ENCODE measurements around the gene CHAT.
"Not testable (repeated sequence)": the region's sequence is repeated elsewhere in the genome, so short reads cannot be mapped to it uniquely, and the experiment has no call there.

Gene CHAT

DNA sequence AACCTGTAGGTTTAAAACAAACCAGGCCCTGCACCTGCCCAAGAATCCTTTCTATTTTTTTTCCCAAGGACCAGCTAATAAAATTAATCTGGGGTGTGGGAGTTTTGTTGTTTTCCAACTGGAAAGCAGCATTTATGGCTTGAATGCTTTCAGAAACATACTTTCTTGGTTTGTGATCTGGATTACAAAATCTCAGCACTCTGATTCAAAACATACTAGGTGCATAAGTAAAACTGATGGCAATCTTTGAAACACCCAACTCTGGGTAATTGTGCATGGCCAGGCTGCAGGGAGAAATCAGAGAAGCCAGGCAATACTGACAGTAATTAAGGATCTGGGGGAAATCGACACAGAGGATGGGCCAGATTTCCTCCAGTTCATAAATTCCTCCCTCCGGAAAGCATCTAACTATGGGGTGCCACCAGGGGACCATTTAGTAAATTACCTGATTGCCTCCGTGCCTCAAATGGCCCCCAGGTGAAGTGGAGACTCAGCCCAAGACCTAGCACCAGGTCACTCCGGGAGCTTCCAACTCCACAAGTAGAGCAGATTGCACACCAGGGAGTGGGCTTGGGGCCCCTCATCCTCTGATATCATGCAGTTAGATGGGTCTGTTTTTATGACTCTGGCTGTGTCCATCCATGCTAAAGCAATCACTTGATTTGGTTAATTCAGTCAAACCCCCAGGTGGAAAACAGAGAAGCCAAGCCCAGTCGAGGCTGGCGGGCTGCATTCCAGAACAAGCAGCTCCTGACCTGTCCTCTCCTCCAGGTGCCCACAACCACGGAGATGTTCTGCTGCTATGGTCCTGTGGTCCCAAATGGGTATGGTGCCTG is 50.4 kb downstream of the CHAT start:
- no peak for DNase-seq
- H3K4me1 ChIP-seq (ENCODE audit: control insufficient read depth, insufficient read depth, low read length, poor library complexity, severe bottlenecking): no peaks in the 10 kb centered on the region

DNA sequence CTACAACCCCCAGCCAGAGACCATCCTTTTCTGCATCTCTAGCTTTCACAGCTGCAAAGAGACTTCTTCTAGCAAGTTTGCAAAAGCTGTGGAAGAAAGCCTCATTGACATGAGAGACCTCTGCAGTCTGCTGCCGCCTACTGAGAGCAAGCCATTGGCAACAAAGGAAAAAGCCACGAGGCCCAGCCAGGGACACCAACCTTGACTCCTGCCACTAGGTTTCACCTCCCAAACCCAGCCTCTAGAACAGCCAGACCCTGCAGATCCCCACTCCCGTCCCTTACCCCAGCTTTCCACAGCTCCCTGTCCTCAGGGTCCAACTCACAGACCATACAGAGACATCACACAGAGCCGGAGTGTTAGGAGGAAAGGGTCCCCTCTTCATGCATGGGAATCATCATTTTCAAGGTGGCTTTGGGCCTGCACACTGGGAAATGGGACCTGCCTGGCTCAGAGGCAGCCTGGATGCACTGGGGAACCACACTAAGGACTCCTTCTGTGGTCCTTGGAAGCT is 51.1 kb downstream of the CHAT start:
- Histone ChIP-seq H3K27me3 (replicated peaks; ENCODE audit: control insufficient read depth, insufficient read depth, low read length, poor library complexity, severe bottlenecking) (peaks cover 4% of the 10 kb centered on the region), H3K36me3 (ENCODE audit: control insufficient read depth, insufficient read depth, low read length) (no peaks in the 10 kb centered on the region), H3K27ac (ENCODE audit: insufficient read depth, low read length, poor library complexity, severe bottlenecking) (no peak overlapping the region)

More for the DNA sequence above, 50.4 kb downstream of the CHAT start:
- peaks cover 4% of the 10 kb centered on the region for H3K27me3 ChIP-seq (replicated peaks; ENCODE audit: control insufficient read depth, insufficient read depth, low read length, poor library complexity, severe bottlenecking)
- H3K9me3 ChIP-seq (ENCODE audit: control insufficient read depth, low read length): no peaks in the 10 kb centered on the region
- H3K27ac ChIP-seq (ENCODE audit: insufficient read depth, low read length, poor library complexity, severe bottlenecking): no peak overlapping the region
- no peak overlapping the region for H3K4me3 ChIP-seq (ENCODE audit: insufficient read depth, low read depth, low read length, poor library complexity, severe bottlenecking)
- no peaks in the 10 kb centered on the region for H3K36me3 ChIP-seq (ENCODE audit: control insufficient read depth, insufficient read depth, low read length)

DNA sequence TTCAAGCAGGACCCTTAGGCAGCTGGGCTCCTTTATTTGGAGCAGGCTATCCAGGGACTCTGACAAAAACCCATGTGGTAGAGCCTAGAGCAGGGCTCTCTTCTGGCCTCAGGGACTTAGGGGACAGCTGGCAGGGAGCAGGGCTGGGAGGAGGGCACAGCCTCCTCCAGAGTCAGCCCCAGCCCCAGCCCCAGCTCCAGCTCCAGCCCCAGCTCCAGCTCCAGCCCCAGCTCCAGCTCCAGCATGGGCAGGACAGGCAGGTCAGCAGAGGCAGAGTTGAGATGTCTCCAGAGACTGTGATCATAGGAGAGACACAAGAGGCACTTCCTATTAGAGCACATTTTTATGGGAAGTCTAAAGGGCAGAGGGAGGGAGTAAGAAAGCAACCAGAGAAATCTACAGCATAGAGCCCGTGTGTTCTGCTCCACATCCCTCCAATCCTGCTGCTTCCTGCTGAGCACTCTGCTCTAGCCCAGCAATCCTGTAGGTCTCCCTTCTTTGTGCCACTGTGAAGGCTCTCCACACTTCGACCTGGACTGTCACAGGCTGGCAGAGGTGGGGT is 52.3 kb downstream of the CHAT start:
- H3K9me3 ChIP-seq (ENCODE audit: control insufficient read depth, low read length): no peaks in the 10 kb centered on the region
- no peaks in the 10 kb centered on the region for H3K4me1 ChIP-seq (ENCODE audit: control insufficient read depth, insufficient read depth, low read length, poor library complexity, severe bottlenecking)
- H3K4me3 ChIP-seq (ENCODE audit: insufficient read depth, low read depth, low read length, poor library complexity, severe bottlenecking): no peak overlapping the region
- no peaks in the 10 kb centered on the region for H3K36me3 ChIP-seq (ENCODE audit: control insufficient read depth, insufficient read depth, low read length)
- no peak for DNase-seq
- H3K27ac ChIP-seq (ENCODE audit: insufficient read depth, low read length, poor library complexity, severe bottlenecking): no peak overlapping the region
- H3K27me3 ChIP-seq (replicated peaks; ENCODE audit: control insufficient read depth, insufficient read depth, low read length, poor library complexity, severe bottlenecking): peaks cover 4% of the 10 kb centered on the region

More for the DNA sequence above, 51.1 kb downstream of the CHAT start:
- Histone ChIP-seq H3K9me3 (ENCODE audit: control insufficient read depth, low read length) (no peaks in the 10 kb centered on the region), H3K4me1 (ENCODE audit: control insufficient read depth, insufficient read depth, low read length, poor library complexity, severe bottlenecking) (no peaks in the 10 kb centered on the region), H3K4me3 (ENCODE audit: insufficient read depth, low read depth, low read length, poor library complexity, severe bottlenecking) (no peak overlapping the region)
- no peak for DNase-seq

DNA sequence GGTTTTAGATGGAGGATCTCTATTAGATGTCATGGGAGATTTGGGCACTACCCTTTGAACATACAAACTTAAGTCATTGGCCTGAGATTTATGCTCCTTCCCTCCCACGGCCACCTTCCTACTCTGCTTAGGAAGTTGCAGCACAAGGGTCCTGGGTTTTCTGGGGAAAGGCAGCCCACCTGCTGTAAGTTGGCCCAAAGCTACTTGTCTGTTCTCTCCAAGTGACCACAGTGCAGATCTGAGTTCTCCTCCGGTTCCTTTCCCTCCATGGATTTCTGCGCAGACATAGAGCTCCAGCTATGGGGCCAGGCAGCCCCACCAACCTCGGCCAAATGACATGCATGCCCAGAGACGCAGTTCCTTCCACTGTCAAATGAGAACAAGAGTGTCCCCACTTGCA is 52.8 kb downstream of the CHAT start:
- no peak for DNase-seq
- Histone ChIP-seq H3K27ac (ENCODE audit: insufficient read depth, low read length, poor library complexity, severe bottlenecking) (no peak overlapping the region), H3K36me3 (ENCODE audit: control insufficient read depth, insufficient read depth, low read length) (no peaks in the 10 kb centered on the region), H3K27me3 (replicated peaks; ENCODE audit: control insufficient read depth, insufficient read depth, low read length, poor library complexity, severe bottlenecking) (peaks cover 4% of the 10 kb centered on the region), H3K4me1 (ENCODE audit: control insufficient read depth, insufficient read depth, low read length, poor library complexity, severe bottlenecking) (no peaks in the 10 kb centered on the region), H3K9me3 (ENCODE audit: control insufficient read depth, low read length) (no peaks in the 10 kb centered on the region), H3K4me3 (ENCODE audit: insufficient read depth, low read depth, low read length, poor library complexity, severe bottlenecking) (no peak overlapping the region)

DNA sequence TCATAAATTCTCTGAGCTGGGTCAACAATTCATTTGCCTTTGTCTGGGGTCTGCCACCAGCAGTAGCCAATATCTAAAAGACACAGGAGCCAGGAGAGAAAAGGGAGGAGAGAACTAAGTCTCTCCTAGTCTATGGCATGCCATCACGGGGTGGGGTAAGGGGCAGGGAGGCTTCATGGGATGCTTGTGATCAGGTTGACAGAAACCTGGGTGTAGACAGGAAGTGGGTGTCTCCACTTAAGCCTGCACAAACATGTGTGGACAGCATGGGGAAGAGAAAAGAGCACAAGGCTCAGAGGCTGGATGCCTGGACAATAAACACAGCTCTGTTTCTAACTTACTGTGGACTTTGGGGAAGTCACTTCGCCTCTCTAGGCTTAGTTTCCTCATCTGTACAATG is 54.2 kb downstream of the CHAT start:
- no peak for DNase-seq
- Histone ChIP-seq H3K27me3 (replicated peaks; ENCODE audit: control insufficient read depth, insufficient read depth, low read length, poor library complexity, severe bottlenecking) (peaks cover 4% of the 10 kb centered on the region), H3K27ac (ENCODE audit: insufficient read depth, low read length, poor library complexity, severe bottlenecking) (no peak overlapping the region), H3K4me3 (ENCODE audit: insufficient read depth, low read depth, low read length, poor library complexity, severe bottlenecking) (no peak overlapping the region), H3K4me1 (ENCODE audit: control insufficient read depth, insufficient read depth, low read length, poor library complexity, severe bottlenecking) (no peaks in the 10 kb centered on the region), H3K9me3 (ENCODE audit: control insufficient read depth, low read length) (no peaks in the 10 kb centered on the region), H3K36me3 (ENCODE audit: control insufficient read depth, insufficient read depth, low read length) (no peaks in the 10 kb centered on the region)

DNA sequence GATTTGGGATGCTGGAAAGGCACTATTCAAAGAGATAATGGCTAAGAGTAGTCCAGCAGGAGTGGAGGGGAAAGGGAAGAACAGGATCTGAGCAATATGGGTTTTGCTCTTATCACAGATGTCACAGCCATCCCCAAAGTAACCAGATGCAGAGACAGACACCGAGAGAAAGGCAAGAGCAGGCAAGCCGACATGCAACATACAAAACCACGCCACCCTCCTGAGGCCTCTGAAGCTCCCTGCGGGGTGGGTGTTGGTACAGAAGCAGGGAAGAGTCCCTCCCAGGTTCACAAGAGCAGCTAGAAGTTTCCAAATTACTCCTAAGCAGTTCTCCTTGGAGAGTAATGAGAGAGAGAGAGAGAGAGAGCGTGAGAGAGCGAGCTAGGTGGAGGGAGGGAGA is 54.8 kb downstream of the CHAT start:
- no peak for DNase-seq
- H3K36me3 ChIP-seq (ENCODE audit: control insufficient read depth, insufficient read depth, low read length): no peaks in the 10 kb centered on the region
- no peaks in the 10 kb centered on the region for H3K4me1 ChIP-seq (ENCODE audit: control insufficient read depth, insufficient read depth, low read length, poor library complexity, severe bottlenecking)
- no peak overlapping the region for H3K27ac ChIP-seq (ENCODE audit: insufficient read depth, low read length, poor library complexity, severe bottlenecking)
- no peak overlapping the region for H3K4me3 ChIP-seq (ENCODE audit: insufficient read depth, low read depth, low read length, poor library complexity, severe bottlenecking)
- H3K9me3 ChIP-seq (ENCODE audit: control insufficient read depth, low read length): no peaks in the 10 kb centered on the region
- H3K27me3 ChIP-seq (replicated peaks; ENCODE audit: control insufficient read depth, insufficient read depth, low read length, poor library complexity, severe bottlenecking): peaks cover 4% of the 10 kb centered on the region

DNA sequence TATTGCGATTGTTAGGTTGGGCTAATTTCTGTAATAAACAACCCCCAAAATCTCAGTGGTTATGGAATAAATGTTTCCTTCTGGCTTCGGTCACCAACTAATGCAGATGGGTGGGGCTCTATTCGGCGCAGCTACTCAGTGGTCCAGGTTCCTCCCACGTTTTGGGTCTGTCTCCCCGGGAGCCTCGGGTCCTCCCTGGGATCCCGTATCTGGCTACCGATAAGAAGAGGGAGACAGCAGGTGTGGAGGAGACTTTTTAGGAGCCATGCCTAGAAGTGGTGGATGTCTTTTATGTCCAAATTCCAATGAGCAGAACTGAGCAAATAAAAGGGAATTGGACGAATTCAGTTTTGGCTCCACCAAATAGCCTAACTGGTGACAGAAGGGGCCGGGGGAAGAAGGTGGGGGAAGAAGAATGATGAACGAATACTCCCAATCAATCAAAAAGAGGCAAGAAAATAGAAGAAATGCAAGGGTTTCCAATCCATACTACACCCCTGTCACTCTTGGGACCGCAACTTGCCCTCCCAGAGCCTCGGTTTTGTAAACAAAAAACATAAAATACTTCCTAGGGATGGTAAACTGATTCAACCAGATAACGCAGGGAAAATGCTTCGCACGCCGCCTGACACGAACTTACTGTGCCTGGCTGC is 65.1 kb downstream of the CHAT start:
- no peak overlapping the region for H3K4me3 ChIP-seq (ENCODE audit: insufficient read depth, low read depth, low read length, poor library complexity, severe bottlenecking)
- H3K27me3 ChIP-seq (replicated peaks; ENCODE audit: control insufficient read depth, insufficient read depth, low read length, poor library complexity, severe bottlenecking): peaks cover 2% of the 10 kb centered on the region

DNA sequence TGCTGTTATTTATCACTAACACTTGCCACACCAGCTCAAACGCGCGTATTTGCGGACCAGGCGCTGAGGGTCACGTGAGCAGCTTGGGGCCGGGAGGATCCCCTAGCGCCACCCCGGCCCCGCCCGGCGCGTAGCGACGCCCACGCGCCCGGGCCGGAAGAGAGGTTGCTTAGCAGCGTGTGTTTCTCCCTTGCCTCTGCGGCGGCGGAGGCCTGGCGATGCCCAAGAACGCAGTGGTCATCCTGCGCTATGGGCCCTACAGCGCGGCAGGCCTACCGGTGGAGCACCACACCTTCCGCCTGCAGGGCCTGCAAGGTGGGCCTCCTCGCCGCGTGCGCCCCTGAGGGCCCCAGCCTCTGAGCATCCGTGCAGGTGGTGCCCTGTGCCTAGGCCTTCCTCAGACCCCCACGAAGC is 65.7 kb downstream of the CHAT start, which contains the start of gene C10orf53:
C10orf53 (plus strand) TSS at position 172 of the 414 bp plus-strand sequence; CDS start at position 219, 47 bp downstream.
- Histone ChIP-seq H3K27me3 (replicated peaks; ENCODE audit: control insufficient read depth, insufficient read depth, low read length, poor library complexity, severe bottlenecking) (peaks cover 2% of the 10 kb centered on the region), H3K4me3 (ENCODE audit: insufficient read depth, low read depth, low read length, poor library complexity, severe bottlenecking) (no peak within 1 kb of the TSS), H3K27ac (ENCODE audit: insufficient read depth, low read length, poor library complexity, severe bottlenecking) (no peak within 1 kb of the TSS), H3K36me3 (ENCODE audit: control insufficient read depth, insufficient read depth, low read length) (no peaks in the 10 kb centered on the region), H3K9me3 (ENCODE audit: control insufficient read depth, low read length) (peaks cover 3% of the 10 kb centered on the region), H3K4me1 (ENCODE audit: control insufficient read depth, insufficient read depth, low read length, poor library complexity, severe bottlenecking) (no peaks in the 10 kb centered on the region)
- no peak for DNase-seq

More for the DNA sequence above, 65.1 kb downstream of the CHAT start:
- no peak for DNase-seq
- Histone ChIP-seq H3K27ac (ENCODE audit: insufficient read depth, low read length, poor library complexity, severe bottlenecking) (no peak overlapping the region), H3K4me1 (ENCODE audit: control insufficient read depth, insufficient read depth, low read length, poor library complexity, severe bottlenecking) (no peaks in the 10 kb centered on the region), H3K36me3 (ENCODE audit: control insufficient read depth, insufficient read depth, low read length) (no peaks in the 10 kb centered on the region), H3K9me3 (ENCODE audit: control insufficient read depth, low read length) (peaks cover 3% of the 10 kb centered on the region)

DNA sequence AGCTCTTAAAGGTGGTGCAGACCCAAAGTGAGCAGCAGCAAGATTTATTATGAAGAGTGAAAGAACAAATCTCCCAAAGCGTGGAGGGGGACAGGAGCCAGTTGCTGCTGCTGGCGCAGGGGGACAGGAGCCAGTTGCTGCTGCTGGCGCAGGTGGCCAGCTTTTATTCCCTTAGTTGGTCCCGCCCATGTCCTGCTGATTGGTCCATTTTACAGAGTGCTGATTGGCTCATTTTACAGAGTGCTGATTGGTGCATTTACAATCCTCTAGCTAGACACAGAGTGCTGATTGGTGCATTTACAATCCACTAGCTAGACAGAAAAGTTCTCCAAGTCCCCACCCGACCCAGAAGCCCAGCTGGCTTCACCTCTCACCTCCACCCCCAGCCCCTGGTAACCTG is 68.6 kb downstream of the CHAT start:
- H3K27ac ChIP-seq (ENCODE audit: insufficient read depth, low read length, poor library complexity, severe bottlenecking); H3K27me3 ChIP-seq (replicated peaks; ENCODE audit: control insufficient read depth, insufficient read depth, low read length, poor library complexity, severe bottlenecking); H3K4me3 ChIP-seq (ENCODE audit: insufficient read depth, low read depth, low read length, poor library complexity, severe bottlenecking); H3K9me3 ChIP-seq (ENCODE audit: control insufficient read depth, low read length); H3K4me1 ChIP-seq (ENCODE audit: control insufficient read depth, insufficient read depth, low read length, poor library complexity, severe bottlenecking); H3K36me3 ChIP-seq (ENCODE audit: control insufficient read depth, insufficient read depth, low read length); DNase-seq: not testable (repeated sequence)

DNA sequence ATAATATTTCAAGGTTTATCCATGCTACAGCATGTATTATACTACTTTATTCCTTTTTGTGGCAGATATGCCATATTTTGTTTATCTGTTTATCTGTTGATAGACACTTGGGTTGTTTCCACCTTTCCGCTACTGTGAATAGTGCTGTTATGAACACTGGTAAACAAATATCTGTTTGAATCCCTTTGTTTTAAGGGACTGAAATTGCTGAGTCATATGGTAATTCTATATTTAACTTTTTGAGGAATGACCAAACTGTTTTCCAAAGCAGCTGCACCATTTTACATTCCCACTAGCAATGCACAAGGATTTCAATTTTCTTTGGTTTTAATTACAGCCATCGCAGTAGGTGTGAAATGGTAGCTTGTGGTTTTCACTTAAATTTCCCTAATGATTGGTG is 69.0 kb downstream of the CHAT start:
- DNase-seq: no peak
- Histone ChIP-seq H3K9me3 (ENCODE audit: control insufficient read depth, low read length) (peaks cover 6% of the 10 kb centered on the region), H3K27me3 (replicated peaks; ENCODE audit: control insufficient read depth, insufficient read depth, low read length, poor library complexity, severe bottlenecking) (no peaks in the 10 kb centered on the region), H3K27ac (ENCODE audit: insufficient read depth, low read length, poor library complexity, severe bottlenecking) (no peak overlapping the region), H3K4me1 (ENCODE audit: control insufficient read depth, insufficient read depth, low read length, poor library complexity, severe bottlenecking) (no peaks in the 10 kb centered on the region), H3K36me3 (ENCODE audit: control insufficient read depth, insufficient read depth, low read length) (no peaks in the 10 kb centered on the region), H3K4me3 (ENCODE audit: insufficient read depth, low read depth, low read length, poor library complexity, severe bottlenecking) (no peak overlapping the region)
